Measurements from ENCODE around the gene NAPA.

The NAPA gene

GRCh38 chr19:47483800-47484690 is 30.8 kb downstream of the NAPA start, which contains the start of gene KPTN:
Gene KPTN (minus strand): TSS chr19:47484219. CDS start chr19:47484160, 59 bp downstream.
- TF ChIP-seq, protein P1, sequence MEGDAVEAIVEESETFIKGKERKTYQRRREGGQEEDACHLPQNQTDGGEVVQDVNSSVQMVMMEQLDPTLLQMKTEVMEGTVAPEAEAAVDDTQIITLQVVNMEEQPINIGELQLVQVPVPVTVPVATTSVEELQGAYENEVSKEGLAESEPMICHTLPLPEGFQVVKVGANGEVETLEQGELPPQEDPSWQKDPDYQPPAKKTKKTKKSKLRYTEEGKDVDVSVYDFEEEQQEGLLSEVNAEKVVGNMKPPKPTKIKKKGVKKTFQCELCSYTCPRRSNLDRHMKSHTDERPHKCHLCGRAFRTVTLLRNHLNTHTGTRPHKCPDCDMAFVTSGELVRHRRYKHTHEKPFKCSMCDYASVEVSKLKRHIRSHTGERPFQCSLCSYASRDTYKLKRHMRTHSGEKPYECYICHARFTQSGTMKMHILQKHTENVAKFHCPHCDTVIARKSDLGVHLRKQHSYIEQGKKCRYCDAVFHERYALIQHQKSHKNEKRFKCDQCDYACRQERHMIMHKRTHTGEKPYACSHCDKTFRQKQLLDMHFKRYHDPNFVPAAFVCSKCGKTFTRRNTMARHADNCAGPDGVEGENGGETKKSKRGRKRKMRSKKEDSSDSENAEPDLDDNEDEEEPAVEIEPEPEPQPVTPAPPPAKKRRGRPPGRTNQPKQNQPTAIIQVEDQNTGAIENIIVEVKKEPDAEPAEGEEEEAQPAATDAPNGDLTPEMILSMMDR (conservative IDR thresholded peaks at IDR 0.05; ENCODE audit: low read depth, low read length) = peak; percentile 97
- H3K4me3 ChIP-seq (IDR thresholded peaks at IDR 0.05; ENCODE audit: insufficient read depth, low read depth, low read length) = no peak within 1 kb of the TSS
- no peaks in the 10 kb centered on the region for H3K36me3 ChIP-seq (ENCODE audit: insufficient read depth)
- H3K27me3 ChIP-seq (ENCODE audit: insufficient read depth, low read depth) = no peaks in the 10 kb centered on the region
- peak within 1 kb of the TSS; percentile 78 for H3K27ac ChIP-seq
- H3K4me2 ChIP-seq = peak within 1 kb of the TSS; percentile 83
- no peaks in the 10 kb centered on the region for H3K79me2 ChIP-seq (ENCODE audit: insufficient read depth, low read depth)
- no peaks in the 10 kb centered on the region for H4K20me1 ChIP-seq (ENCODE audit: insufficient read depth)
- peaks cover 37% of the 10 kb centered on the region for H3K4me1 ChIP-seq (ENCODE audit: low read depth, poor library complexity, severe bottlenecking)
- peak within 1 kb of the TSS; percentile 96 for H2AFZ ChIP-seq (ENCODE audit: low read depth)
- peak within 1 kb of the TSS; percentile 89 for H3K9ac ChIP-seq

GRCh38 chr19:47483200-47483599 is 31.7 kb downstream of the NAPA start:
- H3K27me3 ChIP-seq (ENCODE audit: insufficient read depth, low read depth) = no peaks in the 10 kb centered on the region
- H3K9ac ChIP-seq = no peak overlapping the region
- H3K4me3 ChIP-seq (IDR thresholded peaks at IDR 0.05; ENCODE audit: insufficient read depth, low read depth, low read length) = no peak overlapping the region
- no peaks in the 10 kb centered on the region for H3K79me2 ChIP-seq (ENCODE audit: insufficient read depth, low read depth)
- TF ChIP-seq, protein P1 (conservative IDR thresholded peaks at IDR 0.05; ENCODE audit: low read depth, low read length) = no peak
- H4K20me1 ChIP-seq (ENCODE audit: insufficient read depth) = no peaks in the 10 kb centered on the region; the same call in 1 of the 2 replicates
- peak overlapping the region; percentile 83; the same call in 1 of the 2 replicates for H3K4me2 ChIP-seq
- H3K27ac ChIP-seq = no peak overlapping the region
- peak overlapping the region; percentile 96 for H2AFZ ChIP-seq (ENCODE audit: low read depth)
- H3K36me3 ChIP-seq (ENCODE audit: insufficient read depth) = no peaks in the 10 kb centered on the region
- peaks cover 37% of the 10 kb centered on the region for H3K4me1 ChIP-seq (ENCODE audit: low read depth, poor library complexity, severe bottlenecking)

DNA sequence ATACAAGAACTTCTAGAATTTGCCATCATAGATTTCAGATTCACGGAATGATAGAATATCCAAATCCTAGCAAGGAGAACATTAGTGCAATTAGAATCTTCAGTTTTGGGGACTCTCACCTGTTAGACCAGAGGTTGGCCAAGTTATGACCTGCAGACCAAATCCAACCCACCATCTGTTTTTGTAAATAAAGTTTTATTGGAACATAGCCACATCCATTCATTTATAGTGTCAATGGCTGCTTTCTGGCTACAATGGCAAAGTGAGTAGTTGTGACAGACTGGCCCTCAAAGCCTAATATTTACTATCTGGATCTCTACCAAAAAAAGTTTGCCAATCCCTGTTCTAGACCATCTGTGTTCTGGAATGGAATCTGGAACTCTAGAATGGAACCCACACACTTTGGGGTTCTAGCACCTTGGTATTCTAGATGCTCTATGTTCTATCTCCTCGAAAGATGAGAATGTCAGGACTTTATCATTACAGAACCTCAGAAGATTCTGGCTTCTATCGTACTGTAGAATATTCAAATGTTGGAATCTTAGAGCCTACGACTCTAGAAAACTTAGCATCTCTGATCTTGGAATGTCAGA is 33.3 kb downstream of the NAPA start:
- no peak overlapping the region for H3K4me2 ChIP-seq
- no peaks in the 10 kb centered on the region; the same call in 1 of the 2 replicates for H3K27me3 ChIP-seq (ENCODE audit: insufficient read depth, low read depth)
- no peak overlapping the region for H3K27ac ChIP-seq
- no peaks in the 10 kb centered on the region; the same call in 1 of the 2 replicates for H4K20me1 ChIP-seq (ENCODE audit: insufficient read depth)
- TF ChIP-seq, protein P1 (conservative IDR thresholded peaks at IDR 0.05; ENCODE audit: low read depth, low read length) = no peak
- H3K36me3 ChIP-seq (ENCODE audit: insufficient read depth) = no peaks in the 10 kb centered on the region
- no peak overlapping the region for H3K9ac ChIP-seq
- H3K79me2 ChIP-seq (ENCODE audit: insufficient read depth, low read depth) = no peaks in the 10 kb centered on the region
- no peak overlapping the region for H2AFZ ChIP-seq (ENCODE audit: low read depth)
- H3K4me1 ChIP-seq (ENCODE audit: low read depth, poor library complexity, severe bottlenecking) = peaks cover 21% of the 10 kb centered on the region
- no peak overlapping the region for H3K4me3 ChIP-seq (IDR thresholded peaks at IDR 0.05; ENCODE audit: insufficient read depth, low read depth, low read length)

GRCh38 chr19:47480658-47481057 is 34.2 kb downstream of the NAPA start:
- Histone ChIP-seq H3K4me3 (IDR thresholded peaks at IDR 0.05; ENCODE audit: insufficient read depth, low read depth, low read length) (no peak overlapping the region), H3K9ac (no peak overlapping the region), H3K27ac (no peak overlapping the region), H3K27me3 (ENCODE audit: insufficient read depth, low read depth) (peaks cover 5% of the 10 kb centered on the region), H3K4me1 (ENCODE audit: low read depth, poor library complexity, severe bottlenecking) (peaks cover 12% of the 10 kb centered on the region), H3K36me3 (ENCODE audit: insufficient read depth) (no peaks in the 10 kb centered on the region), H4K20me1 (ENCODE audit: insufficient read depth) (no peaks in the 10 kb centered on the region; the same call in 1 of the 2 replicates), H3K4me2 (no peak overlapping the region), H2AFZ (ENCODE audit: low read depth) (no peak overlapping the region), H3K79me2 (ENCODE audit: insufficient read depth, low read depth) (no peaks in the 10 kb centered on the region)
- TF ChIP-seq, protein P1 (conservative IDR thresholded peaks at IDR 0.05; ENCODE audit: low read depth, low read length) = no peak

Data from KMS-11 (cell line).